ENCODE results near the gene STXBP6. TPM values are rescaled to one million over a fixed set of nuclear protein-coding genes. Genes with fewer than 3 reads are reported as not detected.

STXBP6 gene
- total RNA-seq, 1 experiment from 2014 or later = 5.3 TPM

DNA sequence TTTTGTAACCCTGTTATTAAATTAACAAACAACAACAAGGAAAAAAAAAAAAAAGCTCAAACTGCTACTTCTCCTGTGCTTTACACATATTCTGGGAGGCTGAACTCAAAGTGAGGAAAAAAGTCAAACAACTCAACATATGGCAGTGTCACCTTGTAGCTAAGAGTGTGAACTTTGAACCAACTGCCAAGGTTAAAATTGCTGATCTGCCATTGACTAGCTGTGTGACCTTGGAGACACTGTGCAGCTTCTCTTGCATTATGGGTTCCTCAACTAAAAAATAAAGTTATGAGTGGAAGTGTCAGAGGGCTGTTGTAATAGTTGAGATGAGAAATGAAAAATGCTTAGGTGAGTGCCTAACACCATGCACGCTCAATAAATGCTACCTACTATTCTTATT is 34.2 kb downstream of the STXBP6 start:
- ChIA-PET CTCF (no interaction called here), POLR2A (ENCODE audit: low non-redundant PET) (interaction anchor here (0.7 kb wide), 1 partner anchor 147 kb away, joined by 8 read pairs; no protein-coding TSS in a partner anchor)
- Histone ChIP-seq H3K9me3 (ENCODE audit: low read depth, low read length, poor library complexity, severe bottlenecking) (no peaks in the 10 kb centered on the region), H3K27ac (ENCODE audit: low read depth, low read length, poor library complexity, severe bottlenecking) (no peak overlapping the region), H3K4me1 (ENCODE audit: insufficient read depth, low read length, poor library complexity, severe bottlenecking) (no peaks in the 10 kb centered on the region), H3K36me3 (ENCODE audit: insufficient read depth, low read length, poor library complexity, severe bottlenecking) (no peaks in the 10 kb centered on the region), H3K27me3 (replicated peaks; ENCODE audit: insufficient read depth, low read depth, low read length, poor library complexity) (no peaks in the 10 kb centered on the region), H3K4me3 (ENCODE audit: low read depth, low read length, poor library complexity, severe bottlenecking) (no peak overlapping the region)
- BruUV-seq (replicated peaks) = no TSS peak
- TF ChIP-seq EZH2 (IDR thresholded peaks at IDR 0.05; ENCODE audit: borderline replicate concordance, low read depth, low read length, poor library complexity, severe bottlenecking) = no peak
- TF ChIP-seq, protein P1, sequence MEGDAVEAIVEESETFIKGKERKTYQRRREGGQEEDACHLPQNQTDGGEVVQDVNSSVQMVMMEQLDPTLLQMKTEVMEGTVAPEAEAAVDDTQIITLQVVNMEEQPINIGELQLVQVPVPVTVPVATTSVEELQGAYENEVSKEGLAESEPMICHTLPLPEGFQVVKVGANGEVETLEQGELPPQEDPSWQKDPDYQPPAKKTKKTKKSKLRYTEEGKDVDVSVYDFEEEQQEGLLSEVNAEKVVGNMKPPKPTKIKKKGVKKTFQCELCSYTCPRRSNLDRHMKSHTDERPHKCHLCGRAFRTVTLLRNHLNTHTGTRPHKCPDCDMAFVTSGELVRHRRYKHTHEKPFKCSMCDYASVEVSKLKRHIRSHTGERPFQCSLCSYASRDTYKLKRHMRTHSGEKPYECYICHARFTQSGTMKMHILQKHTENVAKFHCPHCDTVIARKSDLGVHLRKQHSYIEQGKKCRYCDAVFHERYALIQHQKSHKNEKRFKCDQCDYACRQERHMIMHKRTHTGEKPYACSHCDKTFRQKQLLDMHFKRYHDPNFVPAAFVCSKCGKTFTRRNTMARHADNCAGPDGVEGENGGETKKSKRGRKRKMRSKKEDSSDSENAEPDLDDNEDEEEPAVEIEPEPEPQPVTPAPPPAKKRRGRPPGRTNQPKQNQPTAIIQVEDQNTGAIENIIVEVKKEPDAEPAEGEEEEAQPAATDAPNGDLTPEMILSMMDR (conservative IDR thresholded peaks at IDR 0.05; ENCODE audit: low read depth, low read length) = no peak
- intact Hi-C loops (cut with micrococcal nuclease; ENCODE audit: unreplicated experiment) = no loop called here
- DNase-seq (ENCODE audit: low spot score) = no peak

DNA sequence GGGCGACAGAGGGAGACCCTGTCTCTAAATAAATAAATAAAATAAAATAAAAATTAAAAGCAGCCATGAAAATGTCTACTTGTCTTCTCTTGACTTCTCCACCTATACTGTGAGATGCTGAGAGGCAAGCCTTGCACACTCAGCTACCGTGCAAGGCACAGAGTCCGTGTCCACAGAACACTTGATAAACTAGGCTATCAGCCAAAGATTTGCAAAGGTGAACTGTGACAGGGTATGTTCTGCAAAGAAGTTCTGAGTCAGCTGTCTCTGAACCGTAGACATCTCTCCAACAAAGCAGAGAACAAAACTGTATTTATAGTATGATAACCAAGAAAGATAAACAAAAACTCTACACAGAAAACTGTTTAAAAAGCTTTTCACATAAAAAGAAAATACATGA is 35.5 kb downstream of the STXBP6 start:
- intact Hi-C loops (cut with micrococcal nuclease; ENCODE audit: unreplicated experiment) = no loop called here
- Histone ChIP-seq H3K9me3 (ENCODE audit: low read depth, low read length, poor library complexity, severe bottlenecking) (no peaks in the 10 kb centered on the region), H3K27ac (ENCODE audit: low read depth, low read length, poor library complexity, severe bottlenecking) (no peak overlapping the region), H3K4me3 (ENCODE audit: low read depth, low read length, poor library complexity, severe bottlenecking) (no peak overlapping the region), H3K27me3 (replicated peaks; ENCODE audit: insufficient read depth, low read depth, low read length, poor library complexity) (no peaks in the 10 kb centered on the region), H3K4me1 (ENCODE audit: insufficient read depth, low read length, poor library complexity, severe bottlenecking) (no peaks in the 10 kb centered on the region), H3K36me3 (ENCODE audit: insufficient read depth, low read length, poor library complexity, severe bottlenecking) (no peaks in the 10 kb centered on the region)
- TF ChIP-seq, protein P1 (conservative IDR thresholded peaks at IDR 0.05; ENCODE audit: low read depth, low read length) = no peak
- no peak for TF ChIP-seq EZH2 (IDR thresholded peaks at IDR 0.05; ENCODE audit: borderline replicate concordance, low read depth, low read length, poor library complexity, severe bottlenecking)
- POLR2A ChIA-PET (ENCODE audit: low non-redundant PET) = no interaction called here
- no peak for DNase-seq (ENCODE audit: low spot score)
- CTCF ChIA-PET = no interaction called here
- BruUV-seq (replicated peaks) = no TSS peak

DNA sequence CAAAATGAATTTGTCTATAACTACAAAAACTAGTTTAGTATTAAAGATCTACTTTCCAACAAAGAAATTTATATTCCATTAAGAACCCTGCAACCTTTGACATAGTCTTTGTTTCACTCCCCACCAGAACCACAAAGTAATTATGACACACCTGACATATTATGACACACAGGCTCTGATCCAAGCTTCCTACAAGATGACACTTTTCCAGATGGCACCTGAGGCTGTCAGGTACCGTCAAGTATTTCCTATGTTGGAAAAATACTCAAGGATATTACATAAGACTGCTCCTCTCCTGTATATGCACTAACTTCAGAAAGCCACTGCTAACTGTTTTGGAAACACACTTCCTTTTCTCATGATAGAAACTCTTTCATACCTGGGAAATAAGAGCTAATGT is 38.9 kb downstream of the STXBP6 start:
- Histone ChIP-seq H3K9me3 (ENCODE audit: low read depth, low read length, poor library complexity, severe bottlenecking) (no peaks in the 10 kb centered on the region), H3K4me3 (ENCODE audit: low read depth, low read length, poor library complexity, severe bottlenecking) (no peak overlapping the region), H3K4me1 (ENCODE audit: insufficient read depth, low read length, poor library complexity, severe bottlenecking) (peaks cover 6% of the 10 kb centered on the region), H3K36me3 (ENCODE audit: insufficient read depth, low read length, poor library complexity, severe bottlenecking) (no peaks in the 10 kb centered on the region), H3K27me3 (replicated peaks; ENCODE audit: insufficient read depth, low read depth, low read length, poor library complexity) (no peaks in the 10 kb centered on the region), H3K27ac (ENCODE audit: low read depth, low read length, poor library complexity, severe bottlenecking) (no peak overlapping the region)
- ChIA-PET CTCF (no interaction called here), POLR2A (ENCODE audit: low non-redundant PET) (no interaction called here)
- intact Hi-C loops (cut with micrococcal nuclease; ENCODE audit: unreplicated experiment) = no loop called here
- BruUV-seq (replicated peaks) = no TSS peak
- TF ChIP-seq EZH2 (IDR thresholded peaks at IDR 0.05; ENCODE audit: borderline replicate concordance, low read depth, low read length, poor library complexity, severe bottlenecking) = no peak
- TF ChIP-seq, protein P1 (conservative IDR thresholded peaks at IDR 0.05; ENCODE audit: low read depth, low read length) = no peak
- DNase-seq (ENCODE audit: low spot score) = no peak
